GM19395 (cell line): ENCODE measurements around the gene SLC25A19.

Source experiments
- ATAC-seq: cut with Tn5 transposase; IDR thresholded peaks from one replicate; pipeline ENCODE4 v1.9.1; 2021; ENCODE audit warnings: mild to moderate bottlenecking, moderate library complexity; ENCODE audit not compliant: unreplicated experiment

SLC25A19 gene

GRCh38 chr17:75241996-75242460, 47.2 kb downstream of the SLC25A19 start:
- no peak for ATAC-seq

GRCh38 chr17:75241502-75241901, 47.7 kb downstream of the SLC25A19 start:
- no peak for ATAC-seq

- ATAC-seq = no peak
These were observed 48.1 kb downstream of the SLC25A19 start for GRCh38 chr17:75241143-75241430.

- ATAC-seq = no peak
These were observed 48.7 kb downstream of the SLC25A19 start for GRCh38 chr17:75240394-75241142.

- ATAC-seq = no peak
These were observed 49.3 kb downstream of the SLC25A19 start for GRCh38 chr17:75239778-75240393.

- ATAC-seq = no peak
These were observed 50.0 kb downstream of the SLC25A19 start for GRCh38 chr17:75239214-75239613.

- no peak for ATAC-seq
These were observed 50.5 kb downstream of the SLC25A19 start for GRCh38 chr17:75238684-75239191.

GRCh38 chr17:75238020-75238580, 51.1 kb downstream of the SLC25A19 start:
- no peak for ATAC-seq

GRCh38 chr17:75237100-75238014, 51.9 kb downstream of the SLC25A19 start:
- ATAC-seq = no peak

GRCh38 chr17:75232786-75233185, 56.4 kb downstream of the SLC25A19 start:
- ATAC-seq = no peak

- no peak for ATAC-seq
These were observed 57.3 kb downstream of the SLC25A19 start for GRCh38 chr17:75231741-75232464.

GRCh38 chr17:75231071-75231470, 58.2 kb downstream of the SLC25A19 start:
- no peak for ATAC-seq

- no peak for ATAC-seq
These were observed 60.4 kb downstream of the SLC25A19 start for GRCh38 chr17:75228847-75229246.

GRCh38 chr17:75228305-75228704, 60.9 kb downstream of the SLC25A19 start:
- no peak for ATAC-seq

- ATAC-seq = no peak
These were observed 61.5 kb downstream of the SLC25A19 start for GRCh38 chr17:75227729-75228128.

GRCh38 chr17:75225016-75225415, 64.2 kb downstream of the SLC25A19 start:
- ATAC-seq = no peak
